Measurements from ENCODE around the gene SMCHD1. TPM values are rescaled to one million over a fixed set of nuclear protein-coding genes. Genes with fewer than 3 reads are reported as not detected.

SMCHD1 gene
- total and polyA plus RNA-seq, 10 of the 15 experiments (the other 5 are each of a cell fraction or from before 2014, with no cell fraction given), result 6.0 to 110 (median 48.0) TPM

- TF ChIP-seq RELA (IDR thresholded peaks at IDR 0.05; ENCODE audit: borderline replicate concordance, partially characterized antibody) (no peak), RELB (IDR thresholded peaks at IDR 0.05; ENCODE audit: low read depth) (peak; percentile 44; the same call in 1 of the 2 replicates), NFYB (IDR thresholded peaks at IDR 0.05; ENCODE audit: insufficient read depth, low read depth, low read length) (no peak), ZNF622 (IDR thresholded peaks at IDR 0.05) (no peak), E4F1 (IDR thresholded peaks at IDR 0.05; ENCODE audit: borderline replicate concordance, partially characterized antibody) (no peak), SUZ12 (IDR thresholded peaks at IDR 0.05; ENCODE audit: unreplicated experiment) (no peak), E2F4 (IDR thresholded peaks at IDR 0.05; ENCODE audit: low read depth, low read length) (peak; percentile 42; the same call in 1 of the 2 replicates), BCLAF1 (IDR thresholded peaks at IDR 0.05) (no peak), ZSCAN29 (IDR thresholded peaks at IDR 0.05) (0 out of 2 replicates have a peak, but pooled peaks have one; percentile 41), NFXL1 (IDR thresholded peaks at IDR 0.05; ENCODE audit: borderline replicate concordance) (no peak), MEF2A (IDR thresholded peaks at IDR 0.05; ENCODE audit: insufficient read depth, low read depth, low read length) (no peak), USF2 (IDR thresholded peaks at IDR 0.05; ENCODE audit: borderline replicate concordance, low read depth, low read length) (no peak), ZBTB33 (IDR thresholded peaks at IDR 0.05) (no peak), BACH1 (IDR thresholded peaks at IDR 0.05; ENCODE audit: borderline replicate concordance) (peak; percentile 99), RBBP5 (conservative IDR thresholded peaks at IDR 0.05) (no peak), GATAD2B (conservative IDR thresholded peaks at IDR 0.05; ENCODE audit: low read depth) (peak; percentile 74), EGR1 (IDR thresholded peaks at IDR 0.05; ENCODE audit: borderline replicate concordance in 1 of 2, low read depth in 2 of 2, low read length in 2 of 2) (peak in 1 of 2 experiments; percentile 93; a peak in 2 of 3 replicates)
These were observed at the start of gene SMCHD1 (continued) for GRCh38 chr18:2655178-2655953.
